GM19025 (cell line): ENCODE results near the gene ADAM17.
"Not testable (repeated sequence)": the region's sequence is repeated elsewhere in the genome, so short reads cannot be mapped to it uniquely, and the experiment has no call there.

Experiments used
- ATAC-seq: cut with Tn5 transposase; IDR thresholded peaks from one replicate; pipeline ENCODE4 v1.9.1; 2021; ENCODE audit warnings: mild to moderate bottlenecking, low read depth, moderate library complexity; ENCODE audit not compliant: unreplicated experiment

ADAM17 gene

GRCh38 chr2:9570182-9571060 is 14.8 kb upstream of the ADAM17 start:
- no peak for ATAC-seq

GRCh38 chr2:9565436-9566153 is 10.0 kb upstream of the ADAM17 start:
- no peak for ATAC-seq

DNA sequence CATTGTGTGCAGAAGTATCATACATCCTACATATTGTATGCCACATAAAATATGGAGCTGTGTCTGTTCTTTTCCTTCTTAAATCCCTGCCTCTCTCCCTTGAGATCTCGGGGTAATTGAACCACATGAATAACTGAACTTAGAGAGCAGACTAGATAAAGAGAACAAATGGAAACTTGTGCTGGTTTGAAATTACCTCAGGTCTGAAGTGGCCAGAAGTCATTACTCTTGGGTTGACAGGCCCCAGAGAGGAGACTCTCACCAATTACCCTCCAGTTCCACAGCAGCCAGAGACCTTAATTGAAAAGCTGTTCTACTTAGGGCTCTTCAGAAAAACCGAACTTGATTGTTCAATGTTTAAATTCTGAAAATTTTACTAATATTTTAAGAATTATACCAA is 5.0 kb upstream of the ADAM17 start:
- no peak for ATAC-seq

DNA sequence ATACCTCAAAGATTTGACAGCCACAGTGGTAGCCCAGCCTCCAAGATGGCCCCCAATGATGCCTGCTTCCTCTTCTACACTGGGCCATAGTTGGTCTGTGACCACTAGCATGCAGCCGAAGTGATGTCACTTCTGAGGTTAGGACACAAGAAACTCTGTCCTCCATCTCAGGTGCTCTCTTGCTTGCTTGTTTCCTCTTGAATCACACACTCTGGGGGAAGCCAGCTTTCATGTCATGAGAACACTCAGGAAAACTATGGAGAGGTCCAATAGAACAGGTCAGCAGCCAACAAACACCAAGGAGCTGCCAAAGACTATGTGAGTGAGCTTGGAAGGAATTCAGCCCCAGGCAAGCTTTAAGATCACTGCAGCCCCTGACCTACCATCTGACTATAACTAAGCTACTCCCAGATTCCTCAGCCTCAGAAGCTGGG is 3.3 kb upstream of the ADAM17 start:
- no peak for ATAC-seq

GRCh38 chr2:9556121-9556743 is 602 bp upstream of the ADAM17 start:
- peak; percentile 7 for ATAC-seq

GRCh38 chr2:9554921-9555296 is 721 bp downstream of the ADAM17 start:
- ATAC-seq = no peak

DNA sequence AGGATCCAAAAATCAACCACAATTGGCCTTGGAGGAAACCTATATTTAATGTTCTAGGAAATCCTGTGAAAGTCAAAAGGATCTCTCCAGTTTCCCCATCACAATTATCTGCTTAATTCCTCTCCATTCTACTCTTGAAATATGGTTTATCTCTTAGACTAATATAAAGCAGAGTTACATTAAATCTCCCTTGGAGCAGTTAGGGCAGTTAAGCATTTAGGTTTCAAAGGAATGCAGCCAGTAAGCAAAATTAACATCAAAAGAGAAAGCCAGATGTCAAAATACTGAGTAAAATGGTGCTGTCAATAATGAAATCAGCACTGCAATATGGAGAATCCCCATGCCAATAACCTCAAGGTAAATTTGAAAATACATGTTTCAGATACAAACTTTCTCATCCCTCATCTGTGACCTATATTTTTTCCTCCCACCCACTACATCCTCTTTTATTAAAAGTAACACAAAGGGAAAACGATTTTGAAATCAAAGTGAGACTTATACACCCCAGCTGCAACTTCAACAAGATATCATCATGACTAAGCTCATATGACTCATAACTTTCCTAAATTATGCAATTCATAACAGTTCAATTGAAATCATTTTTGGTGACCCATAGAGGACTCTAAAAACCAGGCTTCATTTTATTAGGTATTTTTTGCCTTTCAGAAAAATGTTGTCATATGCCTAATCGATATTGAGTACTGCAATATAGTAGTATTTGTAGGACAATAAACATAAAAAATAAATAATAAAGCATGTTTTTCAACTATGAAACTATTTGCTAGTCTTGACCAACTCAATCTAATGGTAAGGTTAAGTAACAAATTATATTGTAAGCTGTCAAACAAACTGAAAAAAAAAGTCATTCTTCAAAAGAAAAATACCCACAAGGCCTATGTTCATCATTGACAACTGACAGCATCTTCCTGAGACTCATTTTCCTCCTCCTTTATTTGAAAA is 3.1 kb downstream of the ADAM17 start:
- ATAC-seq = no peak

DNA sequence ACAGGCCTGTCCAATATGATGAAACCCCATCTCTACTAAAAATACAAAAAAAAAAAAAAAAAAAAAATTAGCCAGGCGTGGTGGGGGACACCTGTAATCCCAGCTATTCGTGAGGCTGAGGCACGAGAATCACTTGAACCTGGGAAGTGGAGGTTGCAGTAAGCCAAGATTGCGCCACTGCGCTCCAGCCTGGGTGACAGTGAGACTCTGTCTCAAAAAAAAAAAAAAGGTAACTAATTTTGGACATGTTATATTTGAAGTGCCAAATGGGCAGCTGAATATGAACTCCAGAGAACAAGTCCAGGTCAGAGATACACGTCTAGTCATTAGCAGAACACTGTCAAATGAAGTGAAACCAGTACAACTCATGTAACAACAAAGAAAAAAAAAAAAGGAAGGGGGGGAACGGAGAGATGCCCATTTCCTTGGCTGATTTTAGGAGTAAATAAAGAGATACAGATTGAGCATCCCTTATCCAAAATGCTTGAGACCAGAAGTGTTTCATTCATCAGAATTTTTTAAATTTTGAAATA is 4.7 kb downstream of the ADAM17 start:
- not testable (repeated sequence) for ATAC-seq

DNA sequence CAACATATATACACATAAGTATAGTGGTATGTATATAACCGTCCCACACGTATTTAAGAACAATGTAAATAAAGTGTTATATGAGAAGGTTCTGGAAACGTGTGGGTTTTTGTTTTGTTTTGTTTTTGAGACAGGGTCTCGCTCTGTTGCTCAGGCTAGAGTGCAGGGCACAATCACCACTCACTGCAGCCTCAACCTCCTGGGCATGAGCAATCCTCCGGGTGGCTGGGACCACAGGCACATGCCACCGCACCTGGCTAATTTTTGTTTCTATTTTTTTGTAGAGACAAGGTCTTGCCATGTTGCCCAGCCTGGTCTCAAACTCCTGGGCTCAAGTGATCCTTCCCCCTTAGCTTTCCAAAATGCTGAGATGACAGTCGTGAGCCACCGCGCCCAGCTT is 6.2 kb downstream of the ADAM17 start:
- ATAC-seq = no peak

DNA sequence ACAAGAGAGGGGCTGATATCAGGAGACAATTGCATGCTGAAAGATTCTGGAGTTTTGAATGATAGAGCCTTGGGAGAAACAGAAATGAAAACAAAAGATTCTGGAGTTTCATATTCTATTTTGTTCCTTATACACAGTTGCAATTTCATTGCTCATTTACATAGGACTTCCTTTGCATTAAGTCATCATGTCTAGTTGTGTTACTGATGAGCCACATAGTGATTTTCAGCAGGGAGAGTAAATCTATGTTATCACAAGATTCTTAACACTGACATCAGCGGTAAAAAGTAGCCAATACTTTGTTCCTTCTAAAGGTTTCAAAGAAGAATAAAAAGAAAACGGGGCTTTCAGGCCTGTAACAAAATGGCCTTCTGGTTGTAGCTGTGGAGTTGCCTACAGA is 7.1 kb downstream of the ADAM17 start:
- ATAC-seq = peak; percentile 49

DNA sequence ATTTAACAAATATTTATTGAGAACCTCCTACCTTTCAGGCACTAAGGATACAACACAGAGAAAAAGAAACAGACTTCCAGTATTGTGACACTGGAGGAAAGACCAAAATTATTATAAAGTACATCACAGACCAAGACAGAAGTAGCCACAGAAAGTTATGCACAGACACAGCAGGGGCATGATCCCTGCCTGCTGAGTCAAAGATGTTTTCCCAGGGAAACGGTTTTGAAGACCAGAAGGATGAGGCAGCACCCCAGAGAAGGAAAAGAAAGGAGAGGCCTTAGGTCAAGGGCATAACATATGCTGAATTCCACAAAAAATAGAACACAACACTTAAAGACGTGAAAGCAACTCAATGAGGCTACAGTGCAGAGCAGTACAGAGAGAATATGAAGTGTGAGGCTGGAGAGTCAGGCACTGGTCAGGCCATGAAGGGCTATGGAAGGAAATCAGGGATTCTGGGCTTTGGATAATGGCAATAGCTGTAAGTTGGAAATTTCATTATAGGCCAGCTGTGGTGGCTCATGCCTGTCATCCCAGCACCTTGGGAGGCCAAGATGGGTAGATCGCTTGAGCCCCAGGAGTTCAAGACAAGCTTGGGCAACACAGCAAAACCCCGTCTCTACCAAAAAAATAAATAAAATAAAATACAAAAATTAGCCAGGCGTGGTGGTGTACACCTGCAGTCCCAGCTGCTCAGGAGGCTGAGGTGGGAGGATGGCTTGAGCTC is 8.2 kb downstream of the ADAM17 start:
- ATAC-seq = no peak

GRCh38 chr2:9545502-9545901 is 10.1 kb downstream of the ADAM17 start:
- ATAC-seq = no peak

- ATAC-seq = no peak
Observed at GRCh38 chr2:9543557-9543956, 12.1 kb downstream of the ADAM17 start.

DNA sequence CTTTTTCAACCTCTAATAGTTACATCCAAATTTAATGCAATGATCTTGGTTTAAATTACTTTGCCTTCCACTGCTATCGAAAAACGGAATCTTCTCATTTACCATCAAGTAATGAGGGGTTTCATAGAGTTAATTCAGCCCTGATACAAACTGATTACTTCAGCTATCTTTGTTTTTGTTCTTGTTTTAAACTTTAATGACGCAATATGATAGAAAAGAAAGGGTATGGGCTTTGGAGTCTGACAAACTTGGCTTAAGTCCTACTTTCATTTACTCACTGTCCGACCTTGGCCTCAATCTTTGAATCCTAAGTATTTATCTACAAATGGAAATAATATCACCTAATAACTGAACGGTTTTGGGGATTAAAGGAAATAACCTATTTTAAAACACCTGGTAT is 16.1 kb downstream of the ADAM17 start:
- ATAC-seq = no peak

- no peak for ATAC-seq
Observed at GRCh38 chr2:9538000-9538507, 17.6 kb downstream of the ADAM17 start.

DNA sequence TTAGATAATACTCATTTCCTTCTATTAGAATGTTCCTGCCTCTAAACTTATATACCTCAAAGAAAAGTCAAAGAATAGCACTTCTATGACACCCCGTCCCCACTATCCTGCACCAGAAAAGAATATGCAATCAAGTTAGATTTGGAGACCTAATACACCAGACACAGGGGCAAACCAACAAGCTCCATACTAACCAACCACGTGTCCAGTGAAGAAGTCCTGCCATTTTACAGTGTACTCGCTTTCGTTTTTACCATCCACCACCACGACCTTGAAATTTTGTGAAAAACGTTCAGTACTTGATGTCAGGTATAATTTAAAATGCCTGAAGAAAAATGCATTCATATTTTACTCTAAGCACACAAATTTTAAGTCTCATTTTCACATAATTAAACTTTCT is 19.1 kb downstream of the ADAM17 start:
- no peak for ATAC-seq

GRCh38 chr2:9535177-9535576 is 20.5 kb downstream of the ADAM17 start:
- ATAC-seq = no peak

DNA sequence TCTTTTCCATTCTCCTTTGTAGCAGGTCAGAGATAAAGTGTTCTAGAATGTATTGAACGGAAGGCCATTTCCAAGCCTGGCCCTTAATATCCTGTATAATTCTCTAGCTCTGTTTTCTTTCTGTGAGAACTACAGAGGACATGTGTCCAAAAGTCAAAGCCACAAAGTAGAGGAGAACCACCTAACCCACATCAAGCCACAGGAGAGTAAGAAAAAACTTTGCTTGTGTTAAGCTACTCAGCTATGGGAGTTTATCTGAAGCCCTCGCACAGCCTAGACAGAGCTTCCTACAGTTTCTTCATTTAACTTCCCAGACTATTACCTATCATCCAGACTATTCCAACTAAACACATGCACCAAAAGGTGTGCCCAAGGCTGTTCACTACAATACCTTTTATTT is 22.0 kb downstream of the ADAM17 start:
- no peak for ATAC-seq

GRCh38 chr2:9532421-9532820 is 23.2 kb downstream of the ADAM17 start:
- no peak for ATAC-seq
